ENCODE results near the gene CFAP68.

GRCh38 chr11:111855506-111855905 lies 23.8 kb upstream of the CFAP68 start:
- TF ChIP-seq XRCC5 (optimal IDR thresholded peaks at IDR 0.05; ENCODE audit: low read length) (no peak), FOXM1 (CRISPR knock-in tag; IDR thresholded peaks at IDR 0.05) (no peak), ZBTB1 (CRISPR knock-in tag; IDR thresholded peaks at IDR 0.05; ENCODE audit: borderline replicate concordance) (no peak)
